ENCODE measurements around the gene UBXN11.

- TF ChIP-seq, protein P1, sequence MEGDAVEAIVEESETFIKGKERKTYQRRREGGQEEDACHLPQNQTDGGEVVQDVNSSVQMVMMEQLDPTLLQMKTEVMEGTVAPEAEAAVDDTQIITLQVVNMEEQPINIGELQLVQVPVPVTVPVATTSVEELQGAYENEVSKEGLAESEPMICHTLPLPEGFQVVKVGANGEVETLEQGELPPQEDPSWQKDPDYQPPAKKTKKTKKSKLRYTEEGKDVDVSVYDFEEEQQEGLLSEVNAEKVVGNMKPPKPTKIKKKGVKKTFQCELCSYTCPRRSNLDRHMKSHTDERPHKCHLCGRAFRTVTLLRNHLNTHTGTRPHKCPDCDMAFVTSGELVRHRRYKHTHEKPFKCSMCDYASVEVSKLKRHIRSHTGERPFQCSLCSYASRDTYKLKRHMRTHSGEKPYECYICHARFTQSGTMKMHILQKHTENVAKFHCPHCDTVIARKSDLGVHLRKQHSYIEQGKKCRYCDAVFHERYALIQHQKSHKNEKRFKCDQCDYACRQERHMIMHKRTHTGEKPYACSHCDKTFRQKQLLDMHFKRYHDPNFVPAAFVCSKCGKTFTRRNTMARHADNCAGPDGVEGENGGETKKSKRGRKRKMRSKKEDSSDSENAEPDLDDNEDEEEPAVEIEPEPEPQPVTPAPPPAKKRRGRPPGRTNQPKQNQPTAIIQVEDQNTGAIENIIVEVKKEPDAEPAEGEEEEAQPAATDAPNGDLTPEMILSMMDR (IDR thresholded peaks at IDR 0.05; ENCODE audit: borderline replicate concordance, extremely low read depth, low read length, poor library complexity, severe bottlenecking): no peak
- TF ChIP-seq EZH2 (IDR thresholded peaks at IDR 0.05; ENCODE audit: borderline replicate concordance, low read depth, low read length, severe bottlenecking): no peak
These were observed 3.6 kb downstream of the UBXN11 start for GRCh38 chr1:26302733-26303405.

All from DND-41 (cell line).